NOMO-1 (cell line): ENCODE data around the gene ATP2C2.
"Not testable (repeated sequence)": the region's sequence is repeated elsewhere in the genome, so short reads cannot be mapped to it uniquely, and the experiment has no call there.

Experiments used
- DNase-seq, 2 experiments: peaks; one replicate each; lab custom pipeline; 2025; ENCODE audit not compliant: unreplicated experiment in 2 of 2; lab: John Stamatoyannopoulos, UW

The ATP2C2 gene

GRCh38 chr16:84414789-84415326, 46.5 kb downstream of the ATP2C2 start:
- DNase-seq: no peak

GRCh38 chr16:84416407-84417321, 48.3 kb downstream of the ATP2C2 start:
- no peak for DNase-seq

DNA sequence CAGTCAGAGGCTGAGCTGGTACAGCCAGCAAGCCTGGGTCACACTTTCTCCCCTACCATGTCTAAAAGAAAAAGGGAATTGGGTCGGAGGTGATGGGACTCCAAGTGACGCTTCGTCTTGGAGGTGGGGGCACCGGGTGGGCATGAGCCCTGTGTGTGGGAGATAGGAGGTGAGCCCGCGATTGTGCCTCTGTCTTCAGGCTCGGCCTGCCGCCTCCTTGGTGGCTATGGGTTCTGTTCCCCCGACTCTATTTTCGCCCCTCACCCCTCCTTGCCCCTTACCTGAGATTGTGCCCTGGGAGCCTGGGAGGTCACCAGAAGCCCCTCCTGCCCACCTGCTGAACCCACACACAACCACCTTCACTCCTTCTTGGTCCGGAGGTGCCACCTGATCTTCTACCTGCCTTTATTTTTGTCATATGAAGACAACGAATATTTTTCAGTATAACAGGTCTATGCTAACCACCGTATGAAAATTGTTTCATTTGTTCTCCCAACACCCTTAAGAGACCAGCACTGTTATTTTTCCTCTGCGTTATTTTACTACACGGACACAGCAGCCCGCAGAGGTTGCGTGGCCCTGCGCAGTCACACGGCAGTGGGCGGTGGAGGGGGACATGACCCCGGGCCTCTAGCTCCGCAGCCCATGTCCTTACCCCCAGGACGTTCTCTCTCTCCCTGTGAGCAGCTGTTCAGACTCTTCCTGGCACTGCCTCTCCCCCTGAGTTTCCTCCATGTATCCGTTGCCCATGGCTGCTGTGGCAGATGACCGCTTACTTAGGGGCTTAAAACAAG, 49.9 kb downstream of the ATP2C2 start:
- no peak for DNase-seq

- no peak for DNase-seq
Measured at GRCh38 chr16:84419730-84420129, 51.4 kb downstream of the ATP2C2 start.

DNA sequence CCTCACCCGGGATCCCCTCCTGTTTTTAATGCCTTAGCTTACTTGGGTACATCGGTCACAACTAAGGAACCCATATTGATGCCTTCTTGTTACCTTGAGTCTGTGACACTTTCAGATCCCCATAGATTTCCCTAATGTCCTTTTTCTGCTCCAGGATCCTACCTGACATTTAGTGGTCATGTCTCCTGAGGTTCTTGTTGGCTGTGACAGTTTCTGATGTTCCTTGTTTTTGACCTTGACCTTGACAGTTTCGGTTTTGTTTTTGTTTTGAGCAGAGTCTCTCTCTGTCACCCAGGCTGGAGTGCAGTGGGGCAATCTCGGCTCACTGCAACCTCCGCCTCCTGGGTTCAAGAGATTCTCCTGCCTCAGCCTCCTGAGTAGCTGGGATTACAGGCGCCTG, 52.2 kb downstream of the ATP2C2 start:
- not testable (repeated sequence) for DNase-seq

GRCh38 chr16:84421081-84421937, 53.0 kb downstream of the ATP2C2 start:
- no peak for DNase-seq

GRCh38 chr16:84421938-84422220, 53.5 kb downstream of the ATP2C2 start:
- no peak for DNase-seq

DNA sequence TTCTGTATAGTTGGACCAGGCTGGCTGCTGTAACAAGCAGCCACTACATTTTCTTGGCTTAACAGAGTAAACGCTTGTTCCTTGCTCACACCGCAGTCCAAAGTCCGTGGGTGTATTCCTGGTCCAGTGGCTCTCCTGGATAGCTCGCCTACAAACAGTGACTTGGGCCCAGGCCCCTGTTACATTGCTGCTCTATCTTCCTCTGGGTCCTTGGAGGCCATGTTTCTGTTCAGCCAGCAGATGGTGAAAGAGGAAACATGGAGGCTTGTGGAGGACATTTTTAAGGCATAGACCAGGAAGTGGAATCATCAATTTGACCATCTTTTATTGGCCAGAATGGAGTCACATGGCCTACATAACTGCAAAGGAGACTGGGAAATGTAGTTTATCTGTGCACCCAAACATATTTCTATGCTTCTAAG, 55.1 kb downstream of the ATP2C2 start:
- peak in 1 of 2 experiments; percentile 14 for DNase-seq

DNA sequence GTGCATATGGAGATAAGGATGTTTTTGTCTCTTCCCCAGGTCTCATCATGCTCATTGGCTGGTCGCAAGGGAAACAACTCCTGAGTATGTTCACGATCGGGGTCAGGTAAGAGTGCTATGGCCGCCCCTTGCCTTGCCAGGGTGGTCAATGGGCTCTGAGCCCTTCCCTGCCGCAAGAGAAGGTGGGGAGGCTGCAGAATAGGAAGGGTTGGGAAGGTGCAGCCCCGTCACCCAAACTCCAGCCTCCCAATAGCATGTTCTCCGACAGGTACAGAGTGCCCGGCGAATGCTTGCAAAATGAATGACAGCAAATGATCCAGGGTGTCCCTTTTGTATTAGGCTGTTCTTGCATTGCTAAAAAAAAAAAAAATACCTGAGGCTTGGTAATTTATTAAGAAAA, 57.4 kb downstream of the ATP2C2 start:
- DNase-seq: no peak

DNA sequence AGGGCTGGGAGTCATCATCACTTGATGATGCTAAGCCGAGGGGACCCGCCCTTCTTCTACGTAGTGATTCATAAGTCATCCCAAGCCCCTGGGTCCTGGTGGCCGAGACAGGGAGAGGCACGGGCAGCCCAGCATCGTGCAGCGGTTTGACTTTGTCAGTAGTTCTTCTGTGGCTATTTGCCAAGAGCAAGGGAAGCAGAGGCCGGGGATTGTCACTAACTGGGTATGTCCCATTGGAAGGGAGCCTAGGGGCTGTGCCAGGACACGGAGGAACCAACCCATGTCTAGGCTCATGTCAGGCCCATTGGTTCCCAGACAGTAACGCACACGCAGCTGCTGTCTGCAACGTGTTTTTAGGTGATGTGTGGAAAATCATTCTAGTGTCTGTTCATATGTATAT, 58.5 kb downstream of the ATP2C2 start:
- DNase-seq: no peak

GRCh38 chr16:84427553-84427952, 59.2 kb downstream of the ATP2C2 start:
- DNase-seq: peak in 1 of 2 experiments; percentile 5

- no peak for DNase-seq
Measured at GRCh38 chr16:84430860-84431259, 62.5 kb downstream of the ATP2C2 start.

GRCh38 chr16:84434800-84435199, 66.5 kb downstream of the ATP2C2 start:
- no peak for DNase-seq

GRCh38 chr16:84436196-84436595, 67.9 kb downstream of the ATP2C2 start:
- no peak for DNase-seq

GRCh38 chr16:84438971-84439696, 70.8 kb downstream of the ATP2C2 start:
- no peak for DNase-seq

GRCh38 chr16:84442416-84443145, 74.2 kb downstream of the ATP2C2 start:
- DNase-seq: no peak

DNA sequence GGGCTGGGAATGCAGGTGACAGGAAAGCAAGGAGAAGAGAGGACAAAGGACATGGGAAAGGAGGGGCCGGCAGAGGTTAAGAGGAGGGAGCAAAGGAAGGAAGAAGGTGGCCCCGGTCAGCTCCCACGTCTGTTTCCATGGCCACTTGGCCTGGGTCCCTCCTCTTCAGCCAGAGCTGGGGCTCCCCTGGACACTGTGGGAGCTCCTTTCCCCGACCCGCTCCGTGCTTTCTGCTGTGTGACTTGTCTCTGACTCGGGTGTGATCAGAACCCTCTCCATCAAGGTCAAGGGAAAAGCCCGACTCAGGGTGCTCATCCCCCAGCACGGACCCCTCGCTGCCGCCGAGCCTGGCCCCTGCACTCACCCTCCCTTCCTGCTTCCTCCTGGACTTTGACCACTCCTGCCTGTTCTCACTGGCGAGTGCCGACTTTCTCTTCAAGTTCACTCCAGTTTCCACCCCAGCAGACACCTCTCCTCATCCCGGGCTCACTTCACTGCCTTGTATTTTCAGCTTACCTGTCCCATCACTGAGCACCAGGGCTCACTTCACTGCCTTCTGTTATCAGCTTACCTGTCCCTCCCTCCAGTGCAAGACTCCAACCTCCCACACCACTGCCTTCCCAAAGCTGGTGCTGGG, 74.9 kb downstream of the ATP2C2 start:
- no peak for DNase-seq

DNA sequence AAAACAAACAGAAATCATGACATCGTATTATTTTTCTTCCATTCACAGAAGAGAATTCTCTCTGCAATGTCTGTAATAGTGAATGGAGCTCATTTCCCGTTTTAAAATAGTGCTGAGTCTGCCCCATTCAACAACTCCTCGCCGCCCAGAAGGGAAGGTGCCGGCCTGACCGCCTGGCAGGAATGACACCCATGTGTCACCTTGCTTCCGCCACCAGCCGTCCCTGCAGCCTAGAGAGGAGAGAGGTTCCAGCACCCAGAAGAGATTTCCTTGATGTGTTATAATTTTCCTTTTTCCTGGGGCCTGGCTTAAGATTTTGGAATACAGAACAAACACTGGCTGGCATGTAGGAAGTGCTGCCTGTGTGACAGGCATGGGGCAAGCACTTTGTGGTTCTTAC, 76.1 kb downstream of the ATP2C2 start:
- DNase-seq: no peak

DNA sequence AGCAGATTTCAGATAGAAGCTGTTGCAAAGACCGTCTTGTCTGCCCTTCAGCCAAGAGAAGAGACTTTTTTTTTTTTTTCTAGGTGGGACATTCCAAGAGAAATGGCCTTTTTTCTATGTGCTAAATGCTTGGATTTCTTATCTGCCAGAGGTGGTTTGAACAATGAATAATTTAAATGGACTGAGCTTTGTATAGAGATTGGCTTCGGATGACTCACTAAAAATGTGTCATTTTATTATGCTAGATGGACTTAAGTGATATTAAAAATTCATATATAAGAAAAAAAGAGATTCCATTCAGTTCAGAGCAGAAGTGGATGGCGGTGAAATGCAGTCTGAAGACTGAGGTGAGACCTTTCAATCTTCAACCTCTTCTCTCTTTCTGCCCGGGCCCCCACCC, 77.7 kb downstream of the ATP2C2 start:
- DNase-seq: no peak
